HG03095 (cell line): Measurements from ENCODE around the gene MTMR3.

Experiments used
- ATAC-seq: cut with Tn5 transposase; IDR thresholded peaks from one replicate; pipeline ENCODE4 v1.9.1; 2021; ENCODE audit warnings: moderate library complexity; ENCODE audit not compliant: unreplicated experiment

The MTMR3 gene

DNA sequence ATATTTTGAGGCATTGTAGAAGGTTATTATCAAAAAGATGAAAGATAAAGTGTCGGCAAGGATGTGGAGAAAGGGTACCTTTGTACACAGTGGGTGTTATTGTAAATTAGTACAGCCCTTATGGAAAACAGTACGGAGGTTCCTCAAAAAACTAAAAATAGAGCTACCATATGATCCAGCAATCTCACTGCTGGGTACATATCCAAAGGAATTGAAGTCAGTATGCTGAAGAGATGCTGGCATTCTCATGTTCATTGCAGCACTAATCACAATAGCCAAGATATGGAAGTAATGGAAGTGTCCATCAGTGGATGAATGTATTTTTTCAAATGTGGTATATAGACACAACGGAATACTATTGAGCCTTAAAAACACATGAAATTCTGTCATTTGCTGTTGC lies 15.1 kb upstream of the MTMR3 start:
- ATAC-seq = no peak

- ATAC-seq = no peak
Measured at GRCh38 chr22:29870574-29870973, 12.4 kb upstream of the MTMR3 start.

DNA sequence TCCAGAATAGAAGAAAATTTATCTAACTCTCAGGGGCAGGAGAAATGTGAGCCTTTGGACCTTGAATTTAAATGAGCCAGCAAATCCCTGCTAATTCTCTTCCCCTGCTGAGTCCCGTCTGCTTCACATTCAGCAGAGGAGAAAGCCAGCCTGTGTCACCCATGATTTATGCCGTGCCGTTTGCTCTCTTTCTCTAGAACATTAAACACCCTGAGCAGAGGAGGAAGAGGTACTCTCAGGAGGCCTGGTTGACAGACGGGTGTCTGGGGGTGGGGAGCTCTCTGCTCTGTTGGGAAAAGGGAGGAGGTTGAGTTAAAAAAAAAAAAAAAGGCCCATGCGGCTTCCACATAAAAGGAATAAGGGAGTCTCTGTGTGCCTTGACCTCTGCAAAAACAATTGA lies 11.3 kb upstream of the MTMR3 start:
- no peak for ATAC-seq

GRCh38 chr22:29872144-29872893 lies 10.7 kb upstream of the MTMR3 start:
- ATAC-seq = no peak

GRCh38 chr22:29872989-29873388 lies 10.0 kb upstream of the MTMR3 start:
- no peak for ATAC-seq

DNA sequence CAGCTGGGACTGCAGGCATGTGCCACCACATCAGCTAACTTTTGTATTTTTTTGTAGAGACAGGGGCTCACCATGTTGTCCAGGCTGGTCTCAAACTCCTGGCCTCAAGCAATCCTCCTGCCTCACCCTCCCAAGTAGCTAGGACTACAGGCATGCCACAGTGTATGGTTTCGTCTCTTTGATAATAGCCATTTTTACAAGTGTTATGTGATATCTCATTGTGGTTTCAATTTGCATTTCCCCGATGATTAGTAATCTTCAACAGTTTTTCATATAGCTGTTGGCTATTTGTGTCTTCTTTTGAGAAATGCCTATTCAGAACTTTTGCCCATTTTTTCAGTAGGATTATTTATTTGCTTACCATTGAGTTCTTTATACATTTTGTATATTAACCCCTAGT lies 9.0 kb upstream of the MTMR3 start:
- ATAC-seq = no peak

- no peak for ATAC-seq
Measured at GRCh38 chr22:29877620-29878019, 5.4 kb upstream of the MTMR3 start.

- ATAC-seq = no peak
Measured at GRCh38 chr22:29879753-29880152, 3.2 kb upstream of the MTMR3 start.

- ATAC-seq = no peak
Measured at GRCh38 chr22:29882716-29883044, 294 bp upstream of the MTMR3 start.

DNA sequence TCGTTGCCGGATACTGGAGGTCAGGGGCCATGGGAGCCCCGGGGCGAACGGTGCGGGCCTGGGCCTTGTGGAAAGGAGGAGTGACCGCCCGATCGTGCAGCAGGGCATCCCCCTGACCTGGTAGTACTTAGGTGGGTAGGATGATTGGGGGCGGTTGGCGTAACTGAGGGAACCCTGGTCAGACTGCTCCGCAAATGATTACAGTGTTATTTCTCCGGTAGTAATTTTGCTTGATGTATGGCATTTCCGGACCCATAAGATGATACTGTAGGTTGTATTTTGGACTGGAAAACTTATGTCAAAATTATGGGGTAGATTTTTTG lies 762 bp downstream of the MTMR3 start:
- no peak for ATAC-seq

DNA sequence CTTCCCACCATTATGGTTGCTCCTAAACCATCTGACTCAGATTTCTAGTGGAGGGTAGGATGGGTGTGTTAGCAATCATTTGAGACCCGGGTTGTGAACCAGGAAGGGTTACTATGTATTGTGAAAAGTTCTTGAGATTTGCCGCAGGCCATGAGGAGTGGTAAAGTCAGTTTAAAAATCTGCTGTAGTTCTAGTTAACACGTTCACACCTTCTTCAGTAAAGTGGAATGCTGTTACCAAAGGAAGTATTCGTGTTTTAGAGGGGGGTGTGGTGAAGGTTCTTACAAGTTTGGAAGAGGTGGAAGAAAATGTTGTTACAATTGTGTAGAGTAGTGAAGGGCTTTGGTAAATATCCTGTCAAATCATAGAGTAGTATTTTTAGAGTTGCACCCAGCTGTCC lies 2.6 kb downstream of the MTMR3 start:
- no peak for ATAC-seq

DNA sequence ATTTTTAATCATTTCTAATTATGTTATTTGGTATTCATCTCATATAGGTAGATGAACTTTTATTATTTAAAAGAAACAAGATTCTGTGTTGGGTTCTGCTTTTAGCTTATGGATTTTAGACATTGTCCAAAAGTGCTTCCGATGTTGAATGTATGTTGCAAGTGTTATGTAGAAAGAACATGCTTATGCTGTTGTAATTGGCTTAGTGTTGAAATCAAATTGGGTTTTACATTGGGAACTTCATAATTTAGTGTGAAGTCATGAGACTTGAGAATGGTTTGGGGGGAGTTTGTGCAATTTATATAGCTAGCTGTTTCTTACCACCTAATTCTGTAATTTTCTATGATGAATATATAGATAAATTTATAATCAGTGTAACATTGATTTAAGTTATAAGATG lies 3.6 kb downstream of the MTMR3 start:
- no peak for ATAC-seq

- ATAC-seq = no peak
Measured at GRCh38 chr22:29887358-29887757, 4.4 kb downstream of the MTMR3 start.

DNA sequence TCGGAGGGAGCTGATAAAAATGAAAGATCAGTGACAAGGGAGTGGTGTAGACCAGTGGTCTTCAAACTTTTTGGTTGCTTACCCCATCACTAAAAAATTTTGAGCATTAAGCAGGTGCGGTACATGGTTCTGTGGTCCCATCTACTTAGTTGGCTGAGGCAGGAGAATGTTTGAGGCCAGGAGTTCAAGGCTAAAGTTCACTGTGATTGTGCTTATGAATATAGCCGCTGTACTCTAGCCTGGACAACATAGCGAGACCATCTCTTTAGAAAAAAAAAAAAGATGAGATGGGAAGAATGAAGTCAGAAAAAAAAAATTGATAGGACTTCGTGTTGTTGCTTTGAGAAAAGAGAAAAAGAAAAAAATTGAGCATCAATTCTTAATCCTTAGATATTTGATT lies 7.8 kb downstream of the MTMR3 start:
- no peak for ATAC-seq

DNA sequence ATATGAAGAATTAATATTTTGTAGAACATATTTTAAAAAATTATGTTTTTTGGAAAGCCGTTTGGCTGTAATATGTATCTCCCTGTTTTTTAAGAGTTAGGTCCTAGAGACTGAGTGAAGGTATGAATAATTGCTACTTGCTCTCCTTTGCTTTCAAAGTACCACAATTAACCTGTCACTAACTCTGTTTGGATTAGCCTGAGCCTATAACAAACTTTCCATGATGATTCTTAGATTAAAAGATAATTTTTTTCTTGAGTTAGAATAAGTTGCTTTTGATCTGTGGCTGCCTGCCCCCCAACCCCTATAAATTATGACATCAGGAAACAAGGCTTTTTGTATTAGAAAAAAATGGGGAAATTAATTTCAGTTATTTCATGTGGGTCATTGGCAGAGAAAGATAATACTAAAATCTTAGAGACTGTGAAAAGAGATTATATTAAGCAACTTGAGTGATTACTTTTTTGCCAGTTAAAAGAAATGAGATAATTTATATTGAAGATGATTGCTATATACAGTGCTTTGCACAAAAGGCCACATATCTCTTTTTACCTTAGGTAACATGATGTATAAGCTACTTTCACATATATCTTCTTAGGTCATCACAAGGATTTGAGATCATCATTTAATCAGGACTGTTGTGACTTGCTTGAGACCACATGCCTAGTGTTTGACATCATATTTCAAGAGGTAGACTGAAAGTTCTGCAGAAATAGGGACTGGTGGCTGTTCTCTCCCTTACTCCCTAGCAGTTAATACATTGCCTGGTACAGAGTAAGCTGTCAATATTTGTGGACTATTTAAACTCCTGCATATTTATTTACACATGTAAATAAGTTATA lies 9.6 kb downstream of the MTMR3 start:
- ATAC-seq = no peak

- no peak for ATAC-seq
Measured at GRCh38 chr22:29901354-29901753, 18.4 kb downstream of the MTMR3 start.

- ATAC-seq = no peak
Measured at GRCh38 chr22:29903371-29903770, 20.4 kb downstream of the MTMR3 start.

DNA sequence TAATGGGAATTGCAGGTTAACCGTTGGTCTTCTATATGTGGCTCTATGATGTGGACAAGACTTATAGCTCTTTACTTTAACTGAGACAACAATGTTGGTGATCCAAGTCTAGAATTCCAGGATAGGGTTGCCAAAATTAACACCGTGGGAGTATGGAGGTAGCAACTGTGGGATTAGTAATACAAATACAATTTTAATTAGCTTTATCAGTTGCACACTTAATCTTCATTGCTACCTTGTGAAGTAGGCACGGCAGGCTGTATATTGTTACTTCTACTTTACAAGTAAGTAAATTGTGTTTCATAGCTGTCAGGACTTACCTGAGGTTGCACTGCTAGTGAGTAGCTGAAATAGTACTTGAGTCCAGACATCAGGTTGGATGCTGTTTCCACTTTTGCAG lies 21.0 kb downstream of the MTMR3 start:
- no peak for ATAC-seq

GRCh38 chr22:29907753-29908515 lies 25.0 kb downstream of the MTMR3 start:
- no peak for ATAC-seq

DNA sequence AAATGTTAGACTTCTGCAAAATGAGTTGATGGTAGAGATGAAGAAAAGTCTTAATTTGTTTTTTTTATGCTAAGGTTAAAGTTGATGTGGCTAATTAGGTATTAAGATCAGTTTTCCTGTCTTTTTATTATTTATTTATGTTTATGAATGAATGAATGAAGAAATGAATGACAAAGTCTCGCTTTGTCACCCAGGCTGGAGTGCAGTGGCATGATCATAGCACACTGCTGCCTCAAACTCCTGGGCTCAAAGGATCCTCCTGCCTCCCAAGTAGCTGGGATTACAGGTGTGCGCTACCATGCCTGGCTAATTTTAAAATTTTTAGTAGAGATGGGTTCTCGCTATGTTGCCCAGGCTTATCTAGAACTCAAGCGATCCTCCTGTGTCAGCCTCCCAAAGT lies 29.2 kb downstream of the MTMR3 start:
- no peak for ATAC-seq

GRCh38 chr22:29912605-29913398 lies 29.8 kb downstream of the MTMR3 start:
- no peak for ATAC-seq
